AG08395 (cell line): ENCODE data around the gene LATS1.

ENCODE experiments used
- DNase-seq: peaks from one replicate; pipeline ENCODE4 v3.0.0; 2012; ENCODE audit warnings: mixed read lengths, low spot score

LATS1 gene

DNA sequence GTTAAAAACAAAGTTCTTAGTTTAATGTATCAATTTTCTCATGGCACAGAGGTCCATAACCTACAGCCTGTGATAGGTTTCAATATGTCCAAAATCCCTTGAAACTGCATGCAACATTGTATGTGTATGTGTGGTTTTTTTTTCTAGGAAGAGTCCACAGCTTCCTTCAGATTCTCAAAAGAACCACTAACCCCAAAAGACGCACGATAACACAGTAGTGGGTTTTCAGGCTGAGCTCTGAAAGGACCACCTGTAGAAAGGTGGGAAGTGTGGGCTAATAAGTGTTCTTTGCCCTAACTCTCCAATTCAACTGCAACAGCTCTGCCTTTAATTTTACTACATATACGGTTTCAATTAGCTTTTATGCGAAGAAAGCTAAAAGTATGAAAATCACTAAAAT is 57.9 kb downstream of the LATS1 start:
- DNase-seq = no peak

DNA sequence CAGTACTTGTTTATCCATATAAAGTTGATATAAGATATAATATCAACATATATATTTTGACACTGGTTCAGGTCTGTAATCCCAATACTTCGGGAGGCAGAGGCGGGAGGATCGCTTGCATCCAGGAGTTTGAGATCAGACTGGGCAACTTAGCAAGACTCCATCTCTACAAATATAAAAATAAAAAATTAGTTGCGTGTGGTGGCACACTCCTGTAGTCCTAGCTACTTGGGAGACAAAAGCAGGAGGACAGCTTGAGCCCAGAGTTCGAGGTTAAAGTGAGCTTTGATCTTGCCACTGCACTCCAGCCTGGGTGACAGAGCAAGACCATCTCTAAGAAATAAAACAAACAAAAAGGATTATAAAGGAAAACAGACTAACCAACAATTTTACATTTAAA is 60.5 kb downstream of the LATS1 start:
- DNase-seq = no peak

DNA sequence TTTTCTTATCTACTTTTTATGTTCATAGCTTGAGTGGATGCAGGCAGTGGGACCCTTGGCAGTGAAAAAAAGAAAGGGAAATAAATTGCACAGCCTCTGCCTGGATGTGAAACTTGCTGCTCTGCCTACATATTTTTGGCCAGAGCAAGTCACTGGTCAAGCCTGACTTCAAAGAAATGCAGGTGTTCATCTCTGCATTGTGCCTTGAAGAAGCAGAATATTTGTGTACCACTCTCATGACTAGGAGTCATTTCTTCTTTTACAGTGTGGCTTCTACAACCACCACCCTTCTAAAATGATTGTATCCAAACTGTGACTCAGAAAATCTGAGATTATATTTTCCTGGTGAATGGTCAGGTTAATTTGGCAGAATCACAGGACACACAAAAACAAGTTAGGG is 66.8 kb downstream of the LATS1 start:
- DNase-seq = no peak

DNA sequence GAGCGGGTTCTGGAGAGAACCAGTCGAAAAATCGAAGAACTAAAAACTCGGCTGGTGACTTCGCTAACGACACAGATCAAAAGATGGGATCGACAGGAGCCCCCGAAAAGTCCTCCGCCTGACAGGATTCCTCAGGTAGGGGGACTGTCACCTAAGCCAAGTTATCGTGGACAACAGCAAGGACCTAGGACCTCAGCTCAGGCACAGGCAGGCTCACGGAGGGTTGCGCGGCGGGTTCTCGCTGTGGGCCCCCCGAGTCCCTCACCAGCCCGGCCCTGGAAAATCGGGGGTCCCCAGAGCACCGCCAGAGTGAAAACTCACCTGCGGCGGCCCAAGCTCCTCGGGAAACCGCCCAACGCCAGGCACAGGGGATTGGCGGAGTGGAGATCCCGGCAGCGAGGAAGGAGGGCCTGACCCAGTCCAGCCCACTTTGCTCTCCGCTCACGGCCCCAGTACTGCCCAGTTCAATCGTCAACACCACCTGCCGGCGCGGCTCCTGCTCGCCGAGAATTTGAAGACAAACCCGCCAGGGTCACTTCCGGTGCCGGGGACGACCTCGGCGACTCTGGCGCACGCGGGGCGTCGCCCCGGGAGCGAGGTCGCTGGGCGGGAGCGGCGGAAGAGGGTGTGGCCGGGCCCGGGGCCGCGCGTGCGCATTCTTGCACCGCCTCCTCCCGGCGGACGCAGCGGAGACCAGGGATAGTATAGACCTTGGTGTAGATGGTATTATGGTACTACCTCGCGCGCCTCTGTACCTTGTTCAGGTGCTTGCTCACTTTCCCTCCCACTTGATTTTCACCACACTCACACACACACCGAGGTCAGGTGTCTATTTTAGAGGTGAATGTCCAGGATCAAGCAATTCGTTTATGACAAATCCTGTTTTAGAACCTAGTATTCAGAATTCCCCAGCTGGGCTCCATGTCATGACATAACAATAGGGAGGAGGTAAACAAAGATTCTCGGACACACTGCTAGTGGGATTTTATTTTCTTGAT is 69.5 kb downstream of the LATS1 start, which contains the start of gene KATNA1:
Gene KATNA1, minus strand, starts transcription at position 567 of the 998 bp plus-strand sequence. CDS start 10,167 bp downstream, outside the sequence.
- DNase-seq = peak; percentile 97

DNA sequence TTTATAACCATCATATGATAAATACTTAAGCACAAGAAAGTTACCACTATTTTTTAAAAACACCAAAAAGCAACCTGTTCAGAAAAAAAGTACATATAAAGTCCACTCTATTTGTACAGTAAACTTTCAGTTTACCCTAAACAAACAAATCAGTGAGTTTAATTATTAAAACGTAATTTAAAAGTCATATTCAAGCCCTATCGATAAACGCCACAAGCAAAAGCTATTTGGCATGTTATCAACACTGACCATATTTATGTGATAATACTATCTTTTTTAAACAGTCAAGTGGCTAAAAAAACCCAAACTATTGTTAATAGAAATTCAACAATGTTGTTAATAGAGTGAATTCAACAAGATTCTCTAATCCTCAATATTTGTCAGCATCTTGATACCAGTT is 71.3 kb downstream of the LATS1 start:
- DNase-seq = no peak

DNA sequence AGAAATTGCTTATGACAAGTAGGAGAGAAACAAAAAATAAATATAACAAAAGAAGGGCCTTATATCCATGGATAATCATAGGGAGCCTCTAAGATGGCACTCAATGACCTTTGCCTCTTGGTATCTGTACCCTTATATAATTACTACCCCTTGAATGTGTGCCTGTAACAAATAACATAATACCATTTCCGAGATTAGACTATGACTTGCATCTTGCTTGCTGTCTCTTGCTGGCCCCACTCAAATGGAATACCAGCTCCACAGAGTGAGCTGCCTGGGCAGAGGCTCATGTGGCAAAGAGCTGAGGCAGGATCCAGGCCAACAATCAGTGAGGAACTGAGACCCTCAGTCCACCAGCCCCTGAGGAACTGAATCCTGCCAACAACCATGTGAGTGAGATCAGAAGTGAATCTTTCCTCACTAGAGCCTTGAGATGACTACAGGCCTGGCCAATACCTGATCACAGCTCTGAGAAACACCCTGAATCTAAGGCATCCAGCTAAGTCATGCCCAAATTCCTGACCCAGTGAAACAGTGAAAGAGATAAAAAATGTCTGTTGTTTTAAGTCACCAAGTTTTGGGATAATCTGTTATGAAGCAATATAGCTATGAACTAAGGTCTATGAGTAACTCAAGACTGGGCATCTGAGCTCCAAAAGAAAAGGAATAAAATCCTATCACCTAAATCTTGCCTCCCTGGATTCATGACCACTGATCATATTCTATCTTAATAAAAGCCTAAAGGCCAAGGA is 74.9 kb downstream of the LATS1 start:
- DNase-seq = peak; percentile 20

DNA sequence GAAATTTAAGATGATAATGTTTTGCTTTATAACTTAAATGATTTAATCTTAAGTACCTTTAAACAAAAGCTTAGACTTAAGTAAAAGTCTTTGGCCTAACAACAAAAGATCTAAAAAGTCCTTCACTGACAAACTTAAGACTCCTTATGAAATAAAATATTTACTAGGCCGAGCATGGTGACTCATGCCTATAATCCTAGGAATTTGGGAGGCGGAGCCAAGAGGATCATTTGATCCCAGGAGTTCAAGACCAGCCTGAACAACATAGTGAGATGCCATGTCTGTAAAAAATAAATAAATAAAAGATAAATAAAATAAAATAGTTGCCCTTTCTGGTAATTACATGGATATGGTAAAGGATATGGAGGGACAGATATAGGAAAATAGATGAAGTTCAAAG is 81.8 kb downstream of the LATS1 start:
- no peak for DNase-seq

DNA sequence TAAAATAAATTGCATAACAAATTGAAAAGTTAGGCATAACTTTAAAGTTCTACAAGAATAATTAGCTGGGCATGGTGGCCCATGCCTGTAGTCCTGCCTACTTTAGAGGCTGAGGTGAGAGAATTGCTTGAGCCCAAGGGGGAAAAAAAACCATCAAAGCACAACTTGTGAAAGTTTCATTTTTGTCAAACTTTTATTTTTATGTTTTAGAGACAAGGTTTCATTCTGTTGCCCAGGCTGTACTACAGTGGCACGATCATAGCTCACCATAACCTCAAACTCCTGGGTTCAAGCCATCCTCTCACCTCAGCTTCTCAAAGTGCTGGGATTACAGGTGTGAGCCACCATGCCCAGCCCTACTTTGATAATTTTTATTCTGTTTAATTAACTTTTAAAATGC is 83.6 kb downstream of the LATS1 start:
- DNase-seq = no peak

DNA sequence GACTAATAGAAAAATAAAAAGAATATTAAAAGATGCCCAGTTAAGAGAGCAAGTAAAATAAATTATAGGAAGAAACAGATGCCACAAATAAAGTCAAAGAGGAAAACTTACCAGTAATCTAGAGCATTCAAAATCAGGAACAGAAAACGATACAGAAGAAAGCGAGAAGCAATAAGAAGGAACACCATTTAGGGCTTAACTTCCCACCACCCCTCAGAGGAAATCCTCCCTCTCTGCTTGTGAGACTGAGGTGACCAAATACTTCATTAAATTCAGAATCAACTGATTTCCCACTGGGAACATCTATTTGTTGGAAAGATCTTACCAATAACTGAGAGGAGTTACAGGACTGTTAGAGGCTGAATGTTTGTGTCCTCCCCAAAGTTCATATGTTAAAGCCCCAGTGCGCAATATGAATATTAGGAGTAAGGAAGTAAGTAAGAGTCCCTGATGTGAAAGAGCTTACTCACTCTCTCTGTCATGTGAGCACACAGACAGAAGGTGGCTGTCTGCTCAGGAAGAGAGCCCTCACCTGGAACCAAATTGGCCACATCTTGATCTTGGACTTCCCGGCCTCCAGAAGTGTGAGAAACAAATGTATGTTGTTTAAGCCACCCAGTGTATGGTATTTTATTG is 88.9 kb downstream of the LATS1 start:
- DNase-seq = no peak

DNA sequence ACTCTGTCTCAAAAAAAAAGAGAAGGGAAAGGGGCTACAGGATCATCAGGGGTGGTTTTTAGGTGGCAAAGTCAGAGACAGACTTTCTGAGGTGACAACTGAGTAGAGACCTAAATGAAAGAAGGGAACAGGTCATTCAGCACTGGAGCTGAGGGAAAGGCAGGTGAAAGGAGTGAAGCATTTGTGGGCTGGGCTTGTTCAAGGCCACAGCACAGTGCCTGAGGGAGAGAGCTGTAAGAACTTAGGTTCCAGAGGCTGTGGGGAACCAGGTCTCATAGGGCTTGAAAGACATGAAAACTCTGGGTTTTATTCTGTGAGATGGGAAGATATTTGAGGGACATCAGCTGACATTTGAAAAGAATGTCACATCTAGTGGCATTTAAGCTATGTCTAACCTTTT is 90.2 kb downstream of the LATS1 start:
- no peak for DNase-seq

DNA sequence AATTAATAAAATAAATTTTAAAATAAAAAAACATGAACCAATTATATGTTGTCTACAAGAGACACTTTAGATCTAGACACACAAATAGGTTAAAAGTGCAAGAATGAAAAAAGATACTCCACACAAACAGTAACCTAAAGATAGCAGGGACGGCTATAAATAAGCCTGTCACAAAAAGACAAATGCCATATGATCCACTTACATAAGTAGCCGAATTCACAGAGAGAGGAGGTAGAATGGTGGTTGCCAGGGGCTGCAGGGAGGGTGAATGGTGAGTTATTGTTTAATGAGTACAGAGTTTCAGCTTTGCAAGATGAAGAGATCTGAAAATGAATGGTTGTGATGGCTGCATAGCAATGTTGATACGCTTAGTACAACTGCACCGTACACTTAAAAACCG is 102.1 kb downstream of the LATS1 start:
- no peak for DNase-seq

DNA sequence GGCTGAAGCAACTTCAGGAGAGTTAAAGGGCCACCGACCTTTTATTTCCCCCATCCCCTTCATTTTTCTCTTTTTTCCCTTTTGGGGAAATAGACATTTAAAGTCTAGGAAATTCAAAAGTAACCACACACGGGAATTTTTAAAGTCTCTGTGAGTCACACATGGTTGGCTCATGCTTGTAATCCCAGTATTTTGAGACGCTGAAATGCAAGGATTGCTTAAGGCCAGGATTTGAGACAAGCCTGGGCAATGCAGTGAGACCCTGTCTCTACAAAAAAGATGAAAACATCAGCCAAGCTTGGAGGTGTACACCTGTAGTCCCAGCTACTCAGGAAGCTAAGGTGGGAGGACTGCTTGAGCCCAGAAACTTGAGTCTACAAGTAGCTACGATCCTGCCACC is 103.6 kb downstream of the LATS1 start:
- no peak for DNase-seq

DNA sequence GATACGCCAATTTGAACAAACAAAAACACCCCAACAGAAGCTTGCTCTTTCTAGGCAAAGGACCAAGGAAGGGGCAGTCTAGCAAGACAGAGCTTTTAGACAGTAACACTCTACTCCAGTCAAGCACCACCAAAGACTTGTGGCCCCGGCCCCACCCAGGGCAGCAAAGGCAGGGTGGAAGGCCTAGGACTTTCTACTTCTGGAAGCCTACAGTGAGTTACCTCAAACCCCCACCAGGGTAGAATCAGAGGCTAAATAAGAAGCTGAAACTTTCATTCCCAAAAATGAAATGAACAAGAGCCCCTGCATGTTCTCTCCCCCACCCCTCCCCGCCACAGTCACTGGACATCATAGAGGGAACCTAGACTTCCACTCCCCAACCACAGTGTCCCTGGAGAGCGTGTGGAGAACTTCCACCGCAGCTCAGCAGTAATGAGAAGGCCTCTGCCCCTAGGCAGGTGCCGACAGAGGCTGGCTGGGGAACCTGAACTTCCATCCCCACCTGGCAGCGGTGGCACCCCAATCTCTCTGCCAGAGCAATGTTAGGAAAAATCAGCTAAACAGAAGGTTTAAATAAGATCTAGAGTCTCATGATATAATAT is 109.4 kb downstream of the LATS1 start:
- no peak for DNase-seq
